ENCODE measurements around the gene WDR7. TPM values are rescaled to one million over a fixed set of nuclear protein-coding genes. Genes with fewer than 3 reads are reported as not detected.
A peak's percentile ranks its signal among the peaks of the same experiment; 100 is the strongest.

Gene WDR7
- polyA plus RNA-seq, 4 donors: 11.1 to 14.6 (median 12.5) TPM

DNA sequence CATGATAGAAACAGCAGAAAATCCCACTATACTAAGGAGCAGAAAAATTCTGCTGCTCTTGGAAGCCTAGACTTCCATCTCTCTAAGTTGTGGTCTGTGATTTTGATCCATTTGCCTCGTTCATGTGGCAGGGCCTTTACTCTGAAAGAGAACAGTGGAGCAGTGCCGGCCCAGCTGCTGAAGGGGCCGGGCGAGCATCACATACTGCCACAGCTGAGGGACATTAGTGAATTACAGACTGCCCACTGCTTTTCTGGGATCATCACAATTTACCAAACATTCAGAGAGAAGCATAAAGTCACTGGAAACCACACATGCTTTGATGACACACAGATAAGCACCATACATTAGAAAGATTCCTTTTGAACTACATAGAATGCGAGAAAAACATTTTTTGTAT is 278.7 kb downstream of the WDR7 start:
- no peak for DNase-seq (ENCODE audit: low read depth in 4 of 4, low spot score in 3 of 4)

DNA sequence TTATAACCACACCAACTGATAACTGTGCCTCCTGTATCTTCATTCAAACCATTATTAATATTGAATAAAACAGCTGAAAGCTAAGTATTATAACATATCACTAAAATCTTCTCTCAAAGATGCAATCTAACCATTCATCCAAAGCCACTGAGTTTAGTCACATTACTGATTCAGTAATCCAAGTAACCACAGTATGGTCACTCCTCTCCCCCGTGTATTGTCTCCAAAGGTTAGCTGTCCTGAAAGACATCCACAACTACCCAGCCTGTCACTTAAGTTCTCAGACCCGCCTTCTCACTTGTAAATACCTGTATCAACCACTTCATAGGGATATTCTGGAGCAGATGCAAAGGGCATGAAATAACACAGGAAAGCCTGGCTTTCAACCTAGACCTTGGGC is 282.3 kb downstream of the WDR7 start:
- DNase-seq (ENCODE audit: low read depth in 4 of 4, low spot score in 3 of 4): no peak

DNA sequence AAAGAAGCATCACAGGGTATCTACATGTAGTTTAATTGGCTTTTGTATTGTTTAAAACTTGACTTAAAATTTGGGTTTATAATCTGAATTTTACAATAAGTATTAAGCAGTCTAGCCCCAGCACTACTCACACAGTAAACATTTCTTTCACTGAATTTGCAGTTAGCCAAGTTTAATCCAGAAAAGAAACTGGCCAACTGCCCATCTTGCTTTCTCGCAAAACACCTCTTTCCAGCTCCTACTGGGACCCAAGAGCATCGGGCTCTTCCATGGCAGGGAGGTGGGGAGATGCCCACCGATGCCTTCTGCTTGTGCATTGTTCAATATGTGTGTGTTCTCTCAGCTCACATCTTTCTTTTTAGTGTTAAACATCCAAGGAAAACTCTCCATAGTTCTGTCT is 283.0 kb downstream of the WDR7 start:
- DNase-seq (ENCODE audit: low read depth in 4 of 4, low spot score in 3 of 4): no peak

DNA sequence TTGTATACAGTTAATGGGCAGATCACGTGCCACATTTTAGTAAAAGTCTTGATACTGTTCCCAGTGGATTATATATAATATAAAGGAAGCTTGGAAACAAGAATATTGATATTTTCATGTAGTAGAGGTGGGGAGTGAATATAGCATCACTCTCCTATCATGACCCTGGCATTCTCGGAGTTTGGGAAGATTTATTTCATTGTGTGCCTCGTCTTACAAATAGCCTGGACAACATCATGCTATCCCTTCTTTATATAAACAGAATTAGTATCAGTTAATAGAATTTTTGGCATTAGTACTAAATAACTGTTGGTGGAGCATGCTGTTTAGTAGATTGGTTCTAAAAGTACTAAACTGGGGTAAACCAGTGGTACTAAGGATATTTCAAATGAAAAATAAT is 283.7 kb downstream of the WDR7 start:
- no peak for DNase-seq (ENCODE audit: low read depth in 4 of 4, low spot score in 3 of 4)

DNA sequence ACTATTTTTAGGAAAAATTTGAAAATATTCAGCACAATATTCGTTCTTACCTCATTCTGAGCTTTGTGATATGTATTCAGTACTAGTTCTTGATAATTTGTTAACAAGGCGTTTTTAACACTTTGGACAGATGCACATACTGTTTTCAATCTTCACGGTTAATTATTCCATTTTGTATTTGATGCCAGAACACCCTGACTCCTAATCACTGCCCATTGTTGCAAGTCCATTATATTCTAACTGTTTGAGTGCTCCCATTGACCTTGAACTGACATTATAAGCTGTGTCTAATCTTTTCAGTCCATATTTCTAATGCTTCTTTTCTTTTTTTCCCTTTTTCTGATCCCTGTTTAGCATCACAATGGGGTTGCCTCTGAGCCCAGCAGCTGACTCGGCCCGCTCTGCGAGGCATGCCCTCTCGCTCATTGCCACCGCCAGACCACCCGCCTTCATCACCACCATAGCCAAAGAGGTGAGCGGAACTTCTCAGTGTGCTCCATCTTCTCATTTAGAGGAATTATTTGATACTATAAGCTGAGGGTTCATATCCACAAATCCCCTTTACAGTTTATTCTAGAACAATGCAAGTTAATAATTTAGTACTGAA is 284.4 kb downstream of the WDR7 start:
- no peak for DNase-seq (ENCODE audit: low read depth in 4 of 4, low spot score in 3 of 4)

DNA sequence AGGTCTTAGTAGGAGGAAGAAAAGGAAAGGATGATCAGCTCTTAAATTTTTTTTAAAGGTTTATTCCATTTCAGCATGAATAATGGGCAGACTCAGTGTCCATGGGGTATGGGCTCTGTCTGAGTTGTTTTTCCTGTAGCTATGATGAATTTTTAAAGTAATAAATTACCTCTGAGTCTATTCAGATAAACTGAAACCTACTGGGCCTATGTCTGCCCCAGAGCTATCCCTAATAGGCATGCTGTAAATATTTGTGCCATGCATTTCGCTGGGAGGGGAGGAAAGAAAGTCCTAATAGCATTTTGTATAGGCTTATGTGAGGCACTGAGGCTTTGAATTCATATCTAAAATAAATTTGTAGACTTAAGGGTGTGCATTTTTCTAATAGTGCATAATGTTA is 285.3 kb downstream of the WDR7 start:
- no peak for DNase-seq (ENCODE audit: low read depth in 4 of 4, low spot score in 3 of 4)

DNA sequence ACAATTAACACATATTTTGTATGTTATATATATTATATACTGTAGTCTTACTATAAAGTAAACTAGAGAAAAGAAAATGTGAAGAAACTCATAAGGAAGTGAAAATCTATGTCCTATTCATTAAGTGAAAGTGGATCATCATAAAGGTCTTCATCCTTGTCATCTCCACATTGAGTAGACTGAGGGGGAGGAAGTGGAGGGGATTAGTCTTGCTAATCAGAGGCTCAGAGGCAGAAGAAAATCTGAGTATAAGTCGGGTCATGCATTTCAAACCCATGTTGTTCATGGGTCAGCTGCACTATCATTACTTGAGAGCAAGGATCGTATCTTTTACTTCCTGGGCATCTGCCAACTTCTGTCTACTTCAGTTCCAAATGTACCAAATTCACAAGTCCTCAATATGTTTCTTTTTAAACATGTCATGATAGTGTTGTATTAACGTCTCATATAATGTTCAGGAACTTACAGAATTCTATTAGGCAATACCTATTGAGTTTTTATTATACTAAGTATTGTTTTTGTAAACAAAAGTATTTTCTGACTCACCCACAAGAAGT is 286.8 kb downstream of the WDR7 start:
- no peak for DNase-seq (ENCODE audit: low read depth in 4 of 4, low spot score in 3 of 4)

DNA sequence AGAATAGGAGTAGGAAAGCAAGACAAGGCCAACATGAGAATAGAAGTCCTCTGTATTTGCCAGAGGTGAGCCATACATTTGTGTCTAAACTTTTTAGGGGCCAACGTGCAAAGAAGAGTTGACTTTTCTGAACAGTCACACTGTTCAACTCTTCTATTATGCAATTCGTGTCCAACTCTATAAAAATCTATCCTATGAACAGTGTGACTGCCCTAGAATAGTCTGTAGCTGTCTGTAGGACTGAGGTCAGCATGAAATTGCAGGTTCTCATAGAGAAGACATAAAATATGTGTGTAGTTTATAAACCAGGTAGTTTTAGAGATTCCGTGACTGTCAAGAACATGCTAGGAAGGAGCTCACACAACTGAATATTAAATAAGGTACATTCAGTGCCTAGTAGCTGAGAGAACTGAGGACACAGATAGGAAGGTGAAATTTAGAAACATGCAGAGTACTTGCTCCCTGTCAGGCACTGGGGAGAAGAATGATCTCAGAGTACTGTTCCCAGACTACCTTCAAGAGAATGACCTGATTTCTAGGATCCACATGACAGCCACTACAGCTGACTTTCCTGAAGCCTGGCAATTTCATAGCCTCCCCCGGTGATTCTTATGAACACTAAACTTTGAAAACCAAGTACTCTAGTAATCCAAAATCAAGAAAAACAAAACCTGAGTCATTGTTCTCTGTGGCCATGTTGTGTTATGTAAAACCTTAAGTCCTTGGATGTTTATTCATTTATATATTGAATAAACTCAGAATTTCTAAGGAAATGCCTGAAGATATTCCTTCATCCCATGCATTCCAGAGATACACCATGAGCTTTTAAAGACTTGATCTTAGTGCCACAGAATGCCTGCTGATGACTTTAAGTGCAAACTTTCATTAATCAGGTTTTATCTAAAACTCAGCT is 294.3 kb downstream of the WDR7 start:
- DNase-seq (ENCODE audit: low read depth in 4 of 4, low spot score in 3 of 4): no peak

DNA sequence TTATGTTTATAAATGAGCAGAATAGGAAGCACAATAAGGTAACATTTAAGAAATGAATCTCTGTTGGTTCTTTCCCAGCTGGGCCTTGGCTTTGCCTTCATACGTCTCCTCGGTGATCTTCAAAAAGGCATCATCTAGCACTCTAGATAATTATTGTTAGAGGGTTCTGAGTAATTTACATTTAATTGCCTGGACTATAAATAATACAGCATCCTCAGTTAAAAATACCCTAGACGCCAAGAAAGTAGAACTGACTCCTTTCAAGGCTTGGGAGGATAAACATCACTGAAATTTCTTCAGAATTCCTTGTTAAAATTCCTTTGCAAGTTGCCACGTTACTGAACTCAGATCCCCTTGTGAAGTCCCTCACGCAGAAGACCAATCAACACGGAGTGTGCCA is 296.1 kb downstream of the WDR7 start:
- no peak for DNase-seq (ENCODE audit: low read depth in 4 of 4, low spot score in 3 of 4)

DNA sequence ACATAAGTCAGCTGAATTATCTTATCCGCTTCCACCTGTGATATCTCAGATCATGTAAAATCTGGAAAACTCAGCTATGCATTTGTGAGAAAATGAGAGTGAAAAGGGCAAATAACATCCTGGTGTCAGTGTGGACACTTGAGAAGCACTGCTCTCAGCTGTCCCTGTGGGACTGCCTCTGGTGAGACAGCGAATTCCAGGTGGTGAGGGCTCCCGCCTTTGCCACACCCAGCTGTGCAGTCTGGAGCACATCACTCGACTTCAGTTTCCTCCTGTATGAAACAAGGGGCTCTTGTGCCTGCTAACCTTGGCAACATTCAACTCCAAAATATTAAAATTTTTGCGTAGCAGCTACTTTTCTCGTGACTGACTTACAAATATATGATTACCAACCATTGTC is 300.9 kb downstream of the WDR7 start:
- DNase-seq (ENCODE audit: low read depth in 4 of 4, low spot score in 3 of 4): no peak

DNA sequence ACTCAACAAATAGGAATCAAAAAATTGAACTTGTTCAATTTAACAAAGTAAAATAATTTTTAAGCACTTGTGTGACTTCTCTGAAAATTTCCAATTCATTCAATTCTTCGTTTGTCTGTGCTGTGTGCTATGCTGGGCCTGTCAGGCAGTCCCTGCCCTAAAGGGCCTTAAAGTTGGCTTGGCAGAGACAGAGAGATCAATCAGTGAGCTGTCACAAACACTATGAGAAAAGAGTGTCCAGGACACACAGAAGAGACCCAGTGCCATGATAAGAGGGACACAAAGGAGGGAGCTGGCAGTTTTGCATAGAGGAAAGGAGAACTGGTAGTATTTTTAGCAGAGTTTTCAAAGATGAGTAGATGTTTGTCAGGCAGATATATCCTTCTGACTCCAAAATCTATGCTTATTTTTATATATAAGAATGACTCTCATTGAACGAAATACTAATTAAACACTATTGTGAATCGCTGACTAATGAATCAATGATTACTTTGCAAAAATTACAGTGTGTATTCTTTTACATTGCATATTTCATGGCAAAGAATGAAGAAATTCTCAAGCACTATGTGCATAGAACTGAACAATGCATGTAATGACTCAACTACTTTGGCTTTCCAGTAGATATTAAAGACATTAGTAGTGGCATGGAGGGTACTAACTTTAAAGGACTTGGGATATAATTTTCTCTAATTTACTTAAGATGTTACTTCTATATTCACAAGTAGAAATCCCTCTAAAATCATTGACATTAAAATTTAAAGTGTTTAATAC is 302.5 kb downstream of the WDR7 start:
- DNase-seq (ENCODE audit: low read depth in 4 of 4, low spot score in 3 of 4): no peak

DNA sequence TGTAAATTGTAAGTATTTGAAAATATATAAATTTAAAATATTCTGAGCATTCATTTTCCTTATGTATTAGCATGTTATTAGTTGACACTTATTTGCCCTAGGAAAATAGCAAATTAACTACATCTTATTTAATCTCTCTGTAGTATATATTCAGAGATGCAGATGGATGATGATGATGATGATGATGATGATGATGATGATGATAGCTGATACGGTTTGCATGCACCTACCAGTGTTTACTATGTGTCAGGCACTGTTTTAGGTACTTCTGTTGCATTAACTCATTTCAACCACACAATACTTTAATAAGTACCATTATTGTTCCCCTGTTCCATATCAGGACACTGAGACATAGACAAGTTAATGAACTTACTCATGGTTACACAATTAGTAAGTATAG is 304.3 kb downstream of the WDR7 start:
- DNase-seq (ENCODE audit: low read depth in 4 of 4, low spot score in 3 of 4): no peak

DNA sequence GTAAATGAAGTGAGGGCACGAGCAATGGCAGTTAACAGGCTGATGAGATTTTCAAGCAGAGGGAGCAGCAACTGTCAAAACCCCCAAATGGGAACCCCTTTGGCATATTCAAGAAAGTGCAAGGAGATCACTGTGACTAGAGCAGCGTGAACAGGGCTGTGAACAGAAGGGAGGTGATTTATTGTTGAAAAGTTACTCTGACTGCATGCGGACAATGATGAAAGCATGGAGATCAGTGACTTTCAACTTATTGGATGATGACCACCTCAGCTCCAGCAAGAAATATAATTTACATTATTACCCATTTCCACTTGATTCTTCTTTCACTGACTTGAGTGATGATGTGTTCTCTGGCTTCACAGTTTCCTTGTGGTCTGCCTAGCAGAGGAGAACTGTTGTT is 308.0 kb downstream of the WDR7 start:
- no peak for DNase-seq (ENCODE audit: low read depth in 4 of 4, low spot score in 3 of 4)

DNA sequence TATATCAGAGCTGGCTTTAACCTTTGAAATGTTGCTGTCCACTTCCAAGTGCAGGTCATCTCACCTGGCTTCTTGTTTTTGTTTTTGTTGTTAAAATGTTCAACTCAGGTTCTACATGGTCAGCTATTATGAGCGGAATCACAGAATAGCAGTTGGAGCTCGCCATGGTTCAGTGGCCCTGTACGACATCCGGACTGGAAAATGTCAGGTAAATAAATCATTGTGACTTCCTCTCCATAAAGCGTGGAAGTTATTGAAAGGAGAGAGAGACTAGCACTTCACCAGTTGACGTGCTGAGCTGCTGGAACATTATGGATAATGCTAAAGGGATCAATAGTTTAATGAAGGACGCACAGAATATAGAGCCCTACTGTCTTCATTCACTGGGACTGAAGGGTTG is 311.2 kb downstream of the WDR7 start:
- DNase-seq (ENCODE audit: low read depth in 4 of 4, low spot score in 3 of 4): peak in 1 of 4 donors; percentile 15

DNA sequence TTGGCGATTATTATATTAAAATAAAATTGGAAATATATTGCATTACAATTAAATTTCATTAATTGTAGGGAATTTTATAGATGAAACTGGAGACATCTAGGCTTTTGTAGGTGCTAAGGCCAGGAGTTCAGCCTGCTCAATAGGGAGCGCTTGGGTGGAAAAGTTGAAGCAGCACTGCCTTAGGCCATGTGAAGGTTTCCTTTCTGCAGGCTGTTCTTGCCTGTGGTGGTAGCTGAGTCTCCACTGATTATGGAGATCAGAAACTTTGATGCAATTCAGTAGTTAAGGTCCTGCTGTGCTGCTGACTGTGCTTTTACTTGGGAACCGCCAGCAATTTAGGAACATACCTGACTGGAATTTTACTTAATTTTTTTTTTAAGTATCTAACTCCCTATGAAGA is 315.9 kb downstream of the WDR7 start:
- DNase-seq (ENCODE audit: low read depth in 4 of 4, low spot score in 3 of 4): no peak

DNA sequence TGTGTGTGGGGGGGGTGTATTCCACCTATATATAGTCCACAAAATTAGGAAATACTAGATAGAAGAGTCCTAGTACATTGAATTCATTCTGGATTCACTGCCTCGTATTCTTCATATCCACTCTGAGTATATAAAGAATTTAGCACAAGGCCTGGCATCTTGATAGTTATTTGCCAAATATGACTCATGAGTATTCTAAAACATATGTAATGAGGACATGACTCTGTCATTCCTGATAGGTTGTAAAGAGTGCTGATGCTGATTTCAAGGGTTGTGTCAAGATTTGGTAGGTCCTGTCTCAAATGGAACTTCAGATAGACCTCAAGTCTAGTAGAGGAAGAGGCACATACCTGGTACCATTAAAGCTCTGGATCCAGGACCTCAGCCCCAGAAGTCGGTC is 322.3 kb downstream of the WDR7 start:
- no peak for DNase-seq (ENCODE audit: low read depth in 4 of 4, low spot score in 3 of 4)

DNA sequence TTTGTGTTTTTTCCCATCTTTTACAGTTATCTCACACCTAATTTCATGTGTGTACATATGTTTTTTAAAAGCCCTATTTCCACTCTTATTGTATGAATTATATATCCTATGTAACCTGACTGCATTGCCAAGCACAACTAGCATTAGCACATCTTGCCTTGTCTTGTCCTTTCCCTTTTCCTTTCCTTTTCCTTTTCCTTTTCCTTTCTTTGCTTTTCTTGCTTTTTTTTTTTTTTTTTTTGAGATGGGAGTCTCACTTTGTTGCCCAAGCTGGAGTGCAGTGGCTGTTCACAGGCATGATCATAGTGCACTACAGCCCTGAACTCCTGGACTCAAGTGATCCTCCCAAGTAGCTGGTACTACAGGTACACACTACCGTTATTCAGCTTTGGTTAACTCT is 323.0 kb downstream of the WDR7 start:
- no peak for DNase-seq (ENCODE audit: low read depth in 4 of 4, low spot score in 3 of 4)

DNA sequence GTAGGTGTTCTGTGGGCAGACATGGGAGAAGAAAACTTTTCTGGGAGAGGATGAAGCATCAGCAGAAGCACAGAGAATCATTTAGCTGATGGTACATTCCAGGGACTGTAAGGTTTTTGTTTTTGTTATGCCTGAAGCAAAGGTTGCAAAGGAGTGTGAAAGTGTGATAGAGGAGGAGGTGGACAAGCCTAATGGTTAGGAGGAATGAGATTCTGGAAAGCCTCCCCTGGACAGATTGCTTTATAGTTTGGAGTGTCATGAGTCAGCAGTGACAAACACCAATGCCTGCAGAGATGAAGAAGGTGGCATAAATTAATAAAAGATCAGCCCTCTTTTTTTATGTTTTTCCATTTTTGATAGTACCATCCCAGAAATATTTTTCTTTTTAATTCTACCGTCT is 324.1 kb downstream of the WDR7 start:
- no peak for DNase-seq (ENCODE audit: low read depth in 4 of 4, low spot score in 3 of 4)

DNA sequence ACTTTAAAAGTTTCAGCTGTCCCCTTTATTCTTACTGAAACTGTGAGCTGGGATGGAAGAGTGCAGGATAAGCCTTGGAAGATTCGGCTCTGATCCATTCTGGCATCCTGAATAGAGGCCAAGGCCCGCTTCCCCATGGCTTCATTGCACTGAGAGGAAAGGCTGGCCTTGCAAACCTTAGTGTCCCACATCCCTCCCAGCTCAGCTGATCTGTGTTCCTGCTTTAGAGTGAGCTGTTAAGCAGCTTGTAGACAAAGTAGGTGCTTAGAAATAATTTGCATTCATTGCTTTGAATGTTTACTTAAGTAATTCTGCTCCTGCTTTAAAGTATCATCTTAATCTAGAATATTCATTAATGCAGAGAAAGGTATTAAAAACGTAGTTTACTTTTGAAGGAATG is 326.1 kb downstream of the WDR7 start:
- DNase-seq (ENCODE audit: low read depth in 4 of 4, low spot score in 3 of 4): no peak

DNA sequence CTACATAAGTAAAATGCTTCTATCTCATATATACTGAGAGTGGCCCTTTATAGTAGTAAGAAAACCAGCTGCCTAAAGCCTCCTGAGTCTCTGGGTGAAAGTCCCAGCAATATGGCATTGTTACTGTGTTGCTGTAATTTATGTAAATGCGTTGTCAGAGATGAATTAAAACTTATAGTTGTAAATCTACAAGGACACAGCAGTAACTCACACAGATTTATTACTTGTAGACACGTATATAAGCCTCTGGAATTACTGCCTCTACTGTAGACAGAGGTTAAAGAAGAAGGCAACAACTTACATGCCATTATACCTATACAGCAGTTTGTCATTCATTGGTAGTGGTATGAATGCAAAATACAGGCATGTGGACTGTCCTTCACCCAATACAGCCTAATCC is 326.6 kb downstream of the WDR7 start:
- DNase-seq (ENCODE audit: low read depth in 4 of 4, low spot score in 3 of 4): no peak

DNA sequence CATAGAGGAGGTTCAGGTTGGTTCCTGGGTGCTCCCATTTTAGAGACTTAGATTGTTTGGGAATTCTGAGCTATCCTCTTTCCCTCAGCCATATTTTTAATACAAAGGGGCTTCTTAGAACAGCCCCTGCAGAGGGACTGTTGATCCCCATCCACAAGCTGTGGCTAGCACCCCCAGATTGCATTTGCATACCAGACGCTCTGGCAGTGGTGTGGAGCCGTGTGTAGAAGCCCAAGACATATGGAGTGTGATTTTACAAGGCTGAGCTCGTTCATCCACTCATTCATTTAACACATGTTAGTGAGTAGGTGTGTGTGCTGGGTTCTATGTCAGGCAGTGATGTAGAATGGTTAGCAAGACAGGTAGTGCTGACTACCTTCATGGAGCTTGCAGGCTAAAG is 329.0 kb downstream of the WDR7 start:
- no peak for DNase-seq (ENCODE audit: low read depth in 4 of 4, low spot score in 3 of 4)

Data from left renal pelvis (tissue), 4 donors.